Peyer's patch (tissue), 4 donors: ENCODE measurements around the gene OLFM1. TPM values are rescaled to one million over a fixed set of nuclear protein-coding genes. Genes with fewer than 3 reads are reported as not detected.

Source experiments
- DNase-seq, 3 donors: peaks; one replicate each; pipeline ENCODE4 v3.0.0-alpha.2; 2017 to 2019
- H3K27ac ChIP-seq, 4 donors: fragments of 200-600 bp; sonication (generic); one replicate each; pipeline ENCODE4 v1.5.1; 2016 to 2019
- H3K27me3 ChIP-seq, 2 donors: fragments of 200-600 bp; sonication (generic); one replicate each; pipeline ENCODE4 v1.5.1; 2019
- H3K36me3 ChIP-seq, 3 donors: fragments of 200-600 bp; sonication (generic); one replicate each; pipeline ENCODE4 v1.5.1; 2016 to 2019
- H3K4me1 ChIP-seq, 4 donors: fragments of 200-600 bp; sonication (generic); one replicate each; pipeline ENCODE4 v1.5.1; 2016 to 2019
- H3K4me3 ChIP-seq, 4 donors: fragments of 200-600 bp; sonication (generic); 1 replicate in 3 of 4; 2 replicates in 1 of 4; pipeline ENCODE4 v1.5.1; 2016 to 2019; ENCODE audit warnings: mild to moderate bottlenecking in 1 of 4
- H3K9me3 ChIP-seq, 4 donors: fragments of 200-600 bp; sonication (generic); one replicate each; pipeline ENCODE4 v1.5.1; 2016 to 2019; ENCODE audit warnings: mild to moderate bottlenecking in 1 of 4
- CTCF ChIP-seq, 6 experiments: fragments of 450-650 bp in 4 of 6; fragments of 200-600 bp in 2 of 6; sonication (generic) in 1 of 6; IDR thresholded peaks; one replicate each; pipeline ENCODE4 v1.5.1; 2017 to 2019; ENCODE audit warnings: antibody characterized with exemption in 6 of 6, mild to moderate bottlenecking in 3 of 6, moderate library complexity in 1 of 6
- POLR2A ChIP-seq, 2 donors: fragments of 450-650 bp; IDR thresholded peaks; one replicate each; pipeline ENCODE4 v1.5.1; 2017; ENCODE audit warnings: antibody characterized with exemption in 2 of 2, mild to moderate bottlenecking in 2 of 2, moderate library complexity in 2 of 2
- total RNA-seq, 4 donors: library from RNA; depleted of rRNA; stranded (reverse); fragments of >200 nt; gene quantifications; one replicate each; pipeline ENCODE4 v1.1.0, GENCODE V29; 2016

OLFM1 gene
- total RNA-seq, 4 donors from 2014 or later, result 2.5 to 5.8 (median 4.9) TPM

- no peaks in the 10 kb centered on the region for H3K9me3 ChIP-seq
- H3K4me1 ChIP-seq, result no peaks in the 10 kb centered on the region
- no peak overlapping the region for H3K27ac ChIP-seq
- no peak for TF ChIP-seq CTCF (IDR thresholded peaks at IDR 0.05)
- no peak for TF ChIP-seq POLR2A (IDR thresholded peaks at IDR 0.05)
- no peak overlapping the region for H3K4me3 ChIP-seq
- no peaks in the 10 kb centered on the region for H3K36me3 ChIP-seq
- DNase-seq, result no peak
- H3K27me3 ChIP-seq, result no peaks in the 10 kb centered on the region
These were observed 66.7 kb downstream of the OLFM1 start for GRCh38 chr9:135154050-135154615.

- H3K27me3 ChIP-seq, result no peaks in the 10 kb centered on the region
- no peak for DNase-seq
- no peaks in the 10 kb centered on the region for H3K9me3 ChIP-seq
- no peaks in the 10 kb centered on the region for H3K4me1 ChIP-seq
- no peak overlapping the region for H3K27ac ChIP-seq
- H3K36me3 ChIP-seq, result no peaks in the 10 kb centered on the region
- no peak for TF ChIP-seq POLR2A (IDR thresholded peaks at IDR 0.05)
- no peak for TF ChIP-seq CTCF (IDR thresholded peaks at IDR 0.05)
- H3K4me3 ChIP-seq, result no peak overlapping the region
These were observed 67.9 kb downstream of the OLFM1 start for GRCh38 chr9:135155396-135155795.

GRCh38 chr9:135156525-135157510, 69.3 kb downstream of the OLFM1 start:
- H3K27me3 ChIP-seq, result no peaks in the 10 kb centered on the region
- H3K9me3 ChIP-seq, result no peaks in the 10 kb centered on the region
- H3K27ac ChIP-seq, result no peak overlapping the region
- H3K4me1 ChIP-seq, result no peaks in the 10 kb centered on the region
- TF ChIP-seq CTCF (IDR thresholded peaks at IDR 0.05) (no peak), POLR2A (IDR thresholded peaks at IDR 0.05) (no peak)
- no peak overlapping the region for H3K4me3 ChIP-seq
- DNase-seq, result no peak
- H3K36me3 ChIP-seq, result no peaks in the 10 kb centered on the region

GRCh38 chr9:135157856-135158563, 70.5 kb downstream of the OLFM1 start:
- no peak overlapping the region for H3K4me3 ChIP-seq

More at GRCh38 chr9:135157856-135158563, 70.5 kb downstream of the OLFM1 start:
- H3K4me1 ChIP-seq, result no peaks in the 10 kb centered on the region
- H3K9me3 ChIP-seq, result no peaks in the 10 kb centered on the region
- no peaks in the 10 kb centered on the region for H3K36me3 ChIP-seq
- TF ChIP-seq CTCF (IDR thresholded peaks at IDR 0.05) (no peak), POLR2A (IDR thresholded peaks at IDR 0.05) (no peak)
- no peak for DNase-seq
- no peak overlapping the region for H3K27ac ChIP-seq
- H3K27me3 ChIP-seq, result no peaks in the 10 kb centered on the region
